Measurements from ENCODE around the gene ATP8A2.

ATP8A2 gene

GRCh38 chr13:25602176-25602575, 230.4 kb downstream of the ATP8A2 start:
- TF ChIP-seq, protein P1, sequence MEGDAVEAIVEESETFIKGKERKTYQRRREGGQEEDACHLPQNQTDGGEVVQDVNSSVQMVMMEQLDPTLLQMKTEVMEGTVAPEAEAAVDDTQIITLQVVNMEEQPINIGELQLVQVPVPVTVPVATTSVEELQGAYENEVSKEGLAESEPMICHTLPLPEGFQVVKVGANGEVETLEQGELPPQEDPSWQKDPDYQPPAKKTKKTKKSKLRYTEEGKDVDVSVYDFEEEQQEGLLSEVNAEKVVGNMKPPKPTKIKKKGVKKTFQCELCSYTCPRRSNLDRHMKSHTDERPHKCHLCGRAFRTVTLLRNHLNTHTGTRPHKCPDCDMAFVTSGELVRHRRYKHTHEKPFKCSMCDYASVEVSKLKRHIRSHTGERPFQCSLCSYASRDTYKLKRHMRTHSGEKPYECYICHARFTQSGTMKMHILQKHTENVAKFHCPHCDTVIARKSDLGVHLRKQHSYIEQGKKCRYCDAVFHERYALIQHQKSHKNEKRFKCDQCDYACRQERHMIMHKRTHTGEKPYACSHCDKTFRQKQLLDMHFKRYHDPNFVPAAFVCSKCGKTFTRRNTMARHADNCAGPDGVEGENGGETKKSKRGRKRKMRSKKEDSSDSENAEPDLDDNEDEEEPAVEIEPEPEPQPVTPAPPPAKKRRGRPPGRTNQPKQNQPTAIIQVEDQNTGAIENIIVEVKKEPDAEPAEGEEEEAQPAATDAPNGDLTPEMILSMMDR (conservative IDR thresholded peaks at IDR 0.05; ENCODE audit: low read depth, low read length): no peak
- no peak overlapping the region for H3K4me3 ChIP-seq (ENCODE audit: low read depth, low read length)
- no peak for DNase-seq (ENCODE audit: low read depth)

GRCh38 chr13:25604106-25604505, 232.3 kb downstream of the ATP8A2 start:
- no peak overlapping the region for H3K4me3 ChIP-seq (ENCODE audit: low read depth, low read length)
- TF ChIP-seq, protein P1 (conservative IDR thresholded peaks at IDR 0.05; ENCODE audit: low read depth, low read length): no peak
- no peak for DNase-seq (ENCODE audit: low read depth)

GRCh38 chr13:25607096-25607495, 235.3 kb downstream of the ATP8A2 start:
- H3K4me3 ChIP-seq (ENCODE audit: low read depth, low read length): no peak overlapping the region
- DNase-seq (ENCODE audit: low read depth): no peak
- TF ChIP-seq, protein P1 (conservative IDR thresholded peaks at IDR 0.05; ENCODE audit: low read depth, low read length): no peak

DNA sequence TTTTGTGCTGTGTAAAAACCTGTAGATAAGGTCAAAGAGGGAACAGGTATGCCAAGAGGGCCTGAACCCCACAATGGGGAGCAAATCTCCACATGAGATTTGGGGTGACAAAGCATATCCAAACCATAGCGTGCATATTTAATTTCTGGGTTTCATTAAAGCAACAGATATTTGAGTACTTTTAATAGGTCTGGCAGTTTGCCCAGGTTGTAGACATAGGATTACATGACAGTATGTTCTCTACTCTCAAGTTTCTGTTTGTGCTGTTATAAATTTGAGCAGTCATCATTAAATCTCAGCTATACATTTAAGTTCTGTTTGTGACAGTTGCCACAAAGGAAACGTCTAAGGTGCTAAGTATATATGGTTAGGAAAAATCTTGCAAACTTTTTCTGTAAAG, 236.4 kb downstream of the ATP8A2 start:
- DNase-seq (ENCODE audit: low read depth): peak; percentile 23
- TF ChIP-seq, protein P1 (conservative IDR thresholded peaks at IDR 0.05; ENCODE audit: low read depth, low read length): no peak
- no peak overlapping the region for H3K4me3 ChIP-seq (ENCODE audit: low read depth, low read length)

- TF ChIP-seq, protein P1 (conservative IDR thresholded peaks at IDR 0.05; ENCODE audit: low read depth, low read length): no peak
- no peak overlapping the region for H3K4me3 ChIP-seq (ENCODE audit: low read depth, low read length)
- no peak for DNase-seq (ENCODE audit: low read depth)
These were observed 244.9 kb downstream of the ATP8A2 start for GRCh38 chr13:25616674-25617073.

- no peak overlapping the region for H3K4me3 ChIP-seq (ENCODE audit: low read depth, low read length)
- no peak for DNase-seq (ENCODE audit: low read depth)
- TF ChIP-seq, protein P1 (conservative IDR thresholded peaks at IDR 0.05; ENCODE audit: low read depth, low read length): no peak
These were observed 248.1 kb downstream of the ATP8A2 start for GRCh38 chr13:25619897-25620296.

DNA sequence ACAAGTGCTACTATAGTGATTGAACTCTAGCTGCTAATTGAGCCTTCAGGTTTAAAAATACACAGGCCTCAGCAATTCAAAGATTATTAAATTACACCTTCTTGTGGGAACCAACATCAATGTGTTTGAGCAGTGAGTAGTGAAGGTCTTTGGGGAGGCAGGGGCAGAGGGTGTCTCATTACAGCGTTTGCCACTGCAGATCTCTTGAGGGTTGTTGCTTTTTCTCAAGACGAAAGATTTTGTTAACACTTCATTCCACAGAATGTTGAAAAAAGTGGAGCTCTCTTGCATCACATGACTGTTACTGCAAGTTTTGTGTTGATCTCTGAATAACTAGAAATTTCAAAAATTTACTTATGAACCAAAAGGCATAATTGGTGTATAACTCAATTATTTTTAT, 253.6 kb downstream of the ATP8A2 start:
- no peak for DNase-seq (ENCODE audit: low read depth)
- TF ChIP-seq, protein P1 (conservative IDR thresholded peaks at IDR 0.05; ENCODE audit: low read depth, low read length): no peak
- no peak overlapping the region for H3K4me3 ChIP-seq (ENCODE audit: low read depth, low read length)

Measured in choroid plexus epithelial cell (primary cell).